Breast epithelium (tissue), 4 donors: Measurements from ENCODE around the gene SYT7. TPM values are rescaled to one million over a fixed set of nuclear protein-coding genes. Genes with fewer than 3 reads are reported as not detected.

Experiments
- DNase-seq, 2 donors: peaks; one replicate each; pipeline ENCODE4 v3.0.0-alpha.2; 2019; ENCODE audit warnings: low spot score in 2 of 2
- H3K27ac ChIP-seq, 2 donors: fragments of 200-600 bp; sonication (generic) in 1 of 2; one replicate each; pipeline ENCODE4 v1.5.1; 2016 to 2019; ENCODE audit warnings: mild to moderate bottlenecking in 1 of 2
- H3K27me3 ChIP-seq, 2 donors: fragments of 200-600 bp; sonication (generic) in 1 of 2; one replicate each; pipeline versions ENCODE4 v1.5.1 to v1.6.0; 2017 to 2019; ENCODE audit warnings: control low read depth in 1 of 2, mild to moderate bottlenecking in 1 of 2
- H3K36me3 ChIP-seq: fragments of 200-600 bp; one replicate; pipeline ENCODE4 v1.5.1; 2019
- H3K4me1 ChIP-seq, 2 donors: fragments of 200-600 bp; sonication (generic); one replicate each; pipeline ENCODE4 v1.5.1; 2016 to 2019; ENCODE audit warnings: control low read depth in 1 of 2
- H3K4me3 ChIP-seq, 3 donors: fragments of 200-600 bp; sonication (generic); 1 replicate in 2 of 3; 2 replicates in 1 of 3; pipeline ENCODE4 v1.5.1; 2016 to 2019; ENCODE audit warnings: mild to moderate bottlenecking in 3 of 3, moderate library complexity in 2 of 3
- H3K9me3 ChIP-seq, 2 donors: fragments of 200-600 bp; sonication (generic) in 1 of 2; one replicate each; pipeline ENCODE4 v1.5.1; 2016 to 2019; ENCODE audit warnings: control low read depth in 1 of 2
- POLR2A ChIP-seq: fragments of 450-650 bp; IDR thresholded peaks from one replicate; pipeline ENCODE4 v1.6.1; 2016; ENCODE audit warnings: antibody characterized with exemption, mild to moderate bottlenecking, moderate library complexity
- POLR2AphosphoS5 ChIP-seq, 3 donors: sonication (generic); formaldehyde crosslinking; IDR thresholded peaks; one replicate each; pipeline ENCODE4 v1.6.1; 2017; ENCODE audit warnings: antibody characterized with exemption in 3 of 3
- intact Hi-C: fragments of 100-400 bp; cut with DNase I; formaldehyde crosslinking; loops from one replicate; pipeline ENCODE4 v1.15.1; 2023; ENCODE audit warnings: low total_unique reads
- total RNA-seq, 3 donors: library from RNA; depleted of rRNA; stranded (reverse); fragments of >200 nt; gene quantifications; one replicate each; pipeline ENCODE4 v1.1.0, GENCODE V29; 2016
- TF ChIP-seq, protein P1 (sequence below), 3 donors: fragments of 450-650 bp; IDR thresholded peaks; one replicate each; pipeline ENCODE4 v1.5.1; 2016 to 2017; ENCODE audit warnings: antibody characterized with exemption in 3 of 3, mild to moderate bottlenecking in 3 of 3, moderate library complexity in 3 of 3

SYT7 gene
- total RNA-seq, 3 donors from 2014 or later: 1.9 to 11.7 (median 10.8) TPM

DNA sequence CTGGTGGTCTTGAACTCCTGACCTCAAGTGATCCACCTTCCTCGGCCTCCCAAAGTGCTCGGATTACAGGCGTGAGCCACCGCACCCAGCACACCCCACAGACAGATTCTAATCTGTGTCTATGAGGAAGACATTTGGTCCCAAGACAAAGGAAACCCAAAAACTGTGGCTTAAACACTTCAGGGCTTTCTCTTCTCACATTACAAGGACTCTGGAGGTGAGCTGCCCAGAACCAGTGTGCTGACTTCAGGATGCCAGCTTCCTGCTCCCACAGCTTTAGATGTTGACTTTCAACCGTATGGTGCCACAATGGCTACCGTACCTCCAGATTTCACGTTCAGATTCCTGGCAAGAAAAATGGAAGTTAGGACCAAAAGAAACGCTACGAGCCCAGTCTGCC lies 32.2 kb upstream of the SYT7 start:
- intact Hi-C loops: no loop called here
- TF ChIP-seq, protein P1, sequence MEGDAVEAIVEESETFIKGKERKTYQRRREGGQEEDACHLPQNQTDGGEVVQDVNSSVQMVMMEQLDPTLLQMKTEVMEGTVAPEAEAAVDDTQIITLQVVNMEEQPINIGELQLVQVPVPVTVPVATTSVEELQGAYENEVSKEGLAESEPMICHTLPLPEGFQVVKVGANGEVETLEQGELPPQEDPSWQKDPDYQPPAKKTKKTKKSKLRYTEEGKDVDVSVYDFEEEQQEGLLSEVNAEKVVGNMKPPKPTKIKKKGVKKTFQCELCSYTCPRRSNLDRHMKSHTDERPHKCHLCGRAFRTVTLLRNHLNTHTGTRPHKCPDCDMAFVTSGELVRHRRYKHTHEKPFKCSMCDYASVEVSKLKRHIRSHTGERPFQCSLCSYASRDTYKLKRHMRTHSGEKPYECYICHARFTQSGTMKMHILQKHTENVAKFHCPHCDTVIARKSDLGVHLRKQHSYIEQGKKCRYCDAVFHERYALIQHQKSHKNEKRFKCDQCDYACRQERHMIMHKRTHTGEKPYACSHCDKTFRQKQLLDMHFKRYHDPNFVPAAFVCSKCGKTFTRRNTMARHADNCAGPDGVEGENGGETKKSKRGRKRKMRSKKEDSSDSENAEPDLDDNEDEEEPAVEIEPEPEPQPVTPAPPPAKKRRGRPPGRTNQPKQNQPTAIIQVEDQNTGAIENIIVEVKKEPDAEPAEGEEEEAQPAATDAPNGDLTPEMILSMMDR (IDR thresholded peaks at IDR 0.05): no peak
- TF ChIP-seq POLR2AphosphoS5 (IDR thresholded peaks at IDR 0.05): no peak
- TF ChIP-seq POLR2A: no peak
- Histone ChIP-seq H3K27me3 (no peaks in the 10 kb centered on the region), H3K9me3 (no peaks in the 10 kb centered on the region), H3K27ac (peak overlapping the region in 1 of 2 donors; percentile 21), H3K36me3 (no peaks in the 10 kb centered on the region), H3K4me1 (no peaks in the 10 kb centered on the region), H3K4me3 (no peak overlapping the region)
- no peak for DNase-seq

DNA sequence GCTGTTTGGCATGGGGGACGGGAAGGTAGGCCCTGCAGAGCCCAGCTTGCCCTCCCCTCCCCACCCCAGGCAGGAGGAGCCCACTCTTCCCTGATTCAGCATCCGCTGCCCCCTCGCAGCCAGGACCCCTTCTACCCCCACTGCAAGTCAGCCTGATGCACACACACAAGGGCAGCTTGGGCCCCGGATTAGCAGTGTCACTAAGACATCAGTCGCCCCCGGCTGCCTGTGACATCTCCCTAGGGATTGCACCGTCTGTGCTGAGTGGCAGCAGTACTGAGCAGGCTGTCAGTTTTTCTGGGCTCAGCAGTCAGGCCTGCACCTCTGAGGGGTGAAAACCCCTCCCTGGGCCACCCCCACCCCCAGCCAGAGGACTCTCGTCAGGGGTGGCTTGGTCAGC lies 30.4 kb upstream of the SYT7 start:
- H3K27me3 ChIP-seq: no peaks in the 10 kb centered on the region
- TF ChIP-seq POLR2AphosphoS5 (IDR thresholded peaks at IDR 0.05) (no peak), POLR2A (no peak)
- TF ChIP-seq, protein P1 (IDR thresholded peaks at IDR 0.05): no peak
- DNase-seq: no peak
- no peak overlapping the region for H3K4me3 ChIP-seq
- no peak overlapping the region for H3K27ac ChIP-seq
- intact Hi-C loops: no loop called here
- no peaks in the 10 kb centered on the region for H3K4me1 ChIP-seq
- no peaks in the 10 kb centered on the region for H3K9me3 ChIP-seq
- H3K36me3 ChIP-seq: no peaks in the 10 kb centered on the region

DNA sequence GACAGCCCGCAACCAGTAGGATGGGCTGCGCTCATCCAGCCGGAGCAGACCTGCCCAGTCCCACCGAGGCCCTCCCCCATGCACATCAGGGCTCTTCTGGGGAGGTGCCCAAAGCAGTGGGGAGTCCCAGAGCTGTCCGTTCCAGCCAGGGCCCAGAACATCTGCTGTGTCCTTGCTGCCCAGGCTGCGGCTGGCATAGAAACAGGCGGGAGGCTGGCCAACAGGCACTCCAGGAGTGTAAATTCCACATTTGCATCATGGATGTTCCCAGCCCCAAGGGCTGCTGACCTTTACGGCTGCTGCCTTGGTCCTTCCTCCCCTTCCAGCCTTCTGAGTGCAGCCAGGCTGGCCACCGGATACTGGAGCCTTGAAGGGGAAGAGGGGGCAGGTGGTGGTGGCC lies 30.0 kb upstream of the SYT7 start:
- intact Hi-C loops: no loop called here
- Histone ChIP-seq H3K9me3 (no peaks in the 10 kb centered on the region), H3K27ac (no peak overlapping the region), H3K36me3 (no peaks in the 10 kb centered on the region), H3K27me3 (no peaks in the 10 kb centered on the region), H3K4me1 (no peaks in the 10 kb centered on the region), H3K4me3 (no peak overlapping the region)
- no peak for TF ChIP-seq POLR2A
- no peak for TF ChIP-seq POLR2AphosphoS5 (IDR thresholded peaks at IDR 0.05)
- TF ChIP-seq, protein P1 (IDR thresholded peaks at IDR 0.05): no peak
- DNase-seq: no peak

DNA sequence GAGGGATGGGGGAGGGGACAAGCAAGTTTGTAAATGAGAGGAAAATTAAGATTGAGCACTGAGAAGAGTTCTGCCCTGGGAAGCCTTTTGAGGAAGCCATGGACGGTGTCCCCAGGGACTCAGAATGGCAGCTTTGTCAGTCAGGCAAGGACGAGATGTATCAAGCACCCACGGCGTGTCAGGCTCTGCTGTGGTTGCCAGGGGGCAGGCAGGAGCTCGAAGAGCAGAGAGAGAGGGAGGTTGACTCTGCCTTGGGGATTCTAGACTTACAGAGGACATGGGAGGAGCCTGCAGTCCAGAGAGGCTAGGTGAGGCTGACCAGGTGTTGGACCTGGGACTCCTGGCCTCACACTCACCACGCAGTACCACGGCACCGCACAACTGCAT lies 29.1 kb upstream of the SYT7 start:
- Histone ChIP-seq H3K36me3 (no peaks in the 10 kb centered on the region), H3K27me3 (no peaks in the 10 kb centered on the region), H3K27ac (peak overlapping the region in 1 of 2 donors; percentile 13), H3K9me3 (no peaks in the 10 kb centered on the region), H3K4me3 (no peak overlapping the region), H3K4me1 (no peaks in the 10 kb centered on the region)
- TF ChIP-seq, protein P1 (IDR thresholded peaks at IDR 0.05): no peak
- TF ChIP-seq POLR2A: no peak
- TF ChIP-seq POLR2AphosphoS5 (IDR thresholded peaks at IDR 0.05): no peak
- intact Hi-C loops: no loop called here
- peak in 1 of 2 donors; percentile 63 for DNase-seq

DNA sequence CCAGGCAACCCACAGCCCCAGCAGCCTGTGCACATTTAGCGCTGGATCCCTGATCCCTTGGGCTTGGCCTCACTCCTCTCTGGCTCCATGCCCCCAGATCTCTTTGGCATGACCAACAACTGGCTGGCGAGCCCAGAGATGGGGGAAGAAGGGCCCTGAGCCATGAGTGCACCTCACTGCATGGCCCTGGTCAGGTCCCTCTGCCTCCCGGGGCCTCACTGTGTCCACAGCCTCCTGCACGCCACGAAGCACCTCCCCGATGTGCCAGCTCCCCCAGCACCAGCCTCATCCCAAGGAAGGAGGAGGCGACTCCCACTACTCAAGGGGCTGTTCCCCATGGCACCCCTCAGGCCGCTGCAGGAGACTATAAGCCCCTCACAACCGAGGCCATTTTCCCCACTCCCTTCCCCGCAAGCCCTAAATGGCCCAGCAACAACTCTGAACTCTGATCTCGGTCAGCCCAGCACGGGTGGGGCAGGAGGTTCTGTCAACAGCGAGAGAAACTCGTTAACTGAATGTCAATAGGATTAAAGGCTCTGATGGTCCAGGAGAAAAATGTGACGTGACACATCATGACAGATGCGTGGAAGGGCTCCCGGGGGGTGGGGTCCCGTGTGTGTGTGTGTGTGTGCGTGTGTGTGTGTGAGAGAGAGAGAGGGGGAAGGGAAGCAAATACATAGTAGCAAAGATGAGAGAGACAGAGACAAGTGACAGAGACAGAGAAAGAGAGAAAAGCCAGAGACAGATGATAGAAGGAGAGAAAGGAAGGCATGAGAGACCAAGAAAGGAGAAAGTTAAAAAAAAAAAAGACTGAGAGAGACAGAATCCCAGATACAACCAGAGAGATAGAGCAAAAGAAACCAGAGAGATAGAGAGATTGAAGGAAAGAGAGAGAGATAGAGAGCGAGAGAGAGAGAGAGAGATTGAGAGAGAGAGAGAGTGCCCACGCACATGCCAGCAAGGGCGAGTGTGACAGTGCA lies 28.4 kb upstream of the SYT7 start:
- no peak for DNase-seq
- H3K27me3 ChIP-seq: no peaks in the 10 kb centered on the region
- no peaks in the 10 kb centered on the region for H3K4me1 ChIP-seq
- H3K4me3 ChIP-seq: no peak overlapping the region
- H3K36me3 ChIP-seq: no peaks in the 10 kb centered on the region
- no peak for TF ChIP-seq POLR2A
- TF ChIP-seq, protein P1 (IDR thresholded peaks at IDR 0.05): no peak
- TF ChIP-seq POLR2AphosphoS5 (IDR thresholded peaks at IDR 0.05): no peak
- intact Hi-C loops: no loop called here
- peak overlapping the region; percentile 77 to 80 for H3K27ac ChIP-seq
- no peaks in the 10 kb centered on the region for H3K9me3 ChIP-seq
